PFSK-1 (cell line): ENCODE data around the gene HES7.

Experiments
- FOXP2 ChIP-seq: optimal IDR thresholded peaks from 2 replicates; pipeline ENCODE3; 2011; ENCODE audit warnings: borderline replicate concordance, control low read depth, inconsistent platforms; ENCODE audit not compliant: insufficient read depth; ENCODE audit errors: extremely low read length, extremely low read depth
- POLR2AphosphoS5 ChIP-seq: IDR thresholded peaks from 2 replicates; pipeline ENCODE4 v1.6.1; 2012; ENCODE audit warnings: low read depth, mild to moderate bottlenecking, control low read depth, low read length, moderate library complexity
- SIN3A ChIP-seq: IDR thresholded peaks from 2 replicates; pipeline ENCODE4 v1.6.1; 2012; ENCODE audit warnings: mild to moderate bottlenecking, low read length, moderate library complexity, borderline replicate concordance; ENCODE audit not compliant: insufficient read depth
- TAF1 ChIP-seq: IDR thresholded peaks from 2 replicates; pipeline ENCODE4 v1.6.1; 2012; ENCODE audit warnings: low read length, control low read depth, borderline replicate concordance; ENCODE audit not compliant: insufficient read depth
- TF ChIP-seq, protein P1 (sequence below), 2 experiments: IDR thresholded peaks; 2 replicates each; pipeline versions ENCODE4 v1.6.1 to v1.8.0; 2011 to 2012; ENCODE audit warnings: low read depth in 2 of 2, low read length in 2 of 2, control low read depth in 1 of 2, inconsistent platforms in 1 of 2, mild to moderate bottlenecking in 1 of 2, moderate library complexity in 1 of 2; ENCODE audit not compliant: insufficient read depth in 1 of 2

Gene HES7

DNA sequence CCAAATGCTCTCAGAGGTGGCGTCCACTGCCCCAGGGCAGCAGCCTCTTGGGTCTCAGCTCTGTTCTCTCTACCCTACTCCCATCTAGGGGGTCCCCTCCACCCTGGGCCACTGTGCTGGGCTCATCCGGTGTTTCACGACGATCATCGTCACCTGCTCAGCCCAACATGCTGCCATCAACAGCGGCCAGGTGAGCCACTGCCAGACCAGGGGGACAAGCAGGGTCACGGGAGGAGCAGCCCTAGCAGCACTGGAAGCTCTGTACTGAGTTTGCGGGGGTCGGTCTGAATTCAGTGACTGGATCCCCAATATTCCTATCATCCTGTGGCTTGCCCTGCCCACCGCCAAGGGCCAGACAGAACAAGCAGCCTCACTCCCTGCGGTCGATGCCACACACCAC lies 52.4 kb downstream of the HES7 start:
- TF ChIP-seq SIN3A (no peak), FOXP2 (no peak), TAF1 (no peak), POLR2AphosphoS5 (no peak)
- TF ChIP-seq, protein P1, sequence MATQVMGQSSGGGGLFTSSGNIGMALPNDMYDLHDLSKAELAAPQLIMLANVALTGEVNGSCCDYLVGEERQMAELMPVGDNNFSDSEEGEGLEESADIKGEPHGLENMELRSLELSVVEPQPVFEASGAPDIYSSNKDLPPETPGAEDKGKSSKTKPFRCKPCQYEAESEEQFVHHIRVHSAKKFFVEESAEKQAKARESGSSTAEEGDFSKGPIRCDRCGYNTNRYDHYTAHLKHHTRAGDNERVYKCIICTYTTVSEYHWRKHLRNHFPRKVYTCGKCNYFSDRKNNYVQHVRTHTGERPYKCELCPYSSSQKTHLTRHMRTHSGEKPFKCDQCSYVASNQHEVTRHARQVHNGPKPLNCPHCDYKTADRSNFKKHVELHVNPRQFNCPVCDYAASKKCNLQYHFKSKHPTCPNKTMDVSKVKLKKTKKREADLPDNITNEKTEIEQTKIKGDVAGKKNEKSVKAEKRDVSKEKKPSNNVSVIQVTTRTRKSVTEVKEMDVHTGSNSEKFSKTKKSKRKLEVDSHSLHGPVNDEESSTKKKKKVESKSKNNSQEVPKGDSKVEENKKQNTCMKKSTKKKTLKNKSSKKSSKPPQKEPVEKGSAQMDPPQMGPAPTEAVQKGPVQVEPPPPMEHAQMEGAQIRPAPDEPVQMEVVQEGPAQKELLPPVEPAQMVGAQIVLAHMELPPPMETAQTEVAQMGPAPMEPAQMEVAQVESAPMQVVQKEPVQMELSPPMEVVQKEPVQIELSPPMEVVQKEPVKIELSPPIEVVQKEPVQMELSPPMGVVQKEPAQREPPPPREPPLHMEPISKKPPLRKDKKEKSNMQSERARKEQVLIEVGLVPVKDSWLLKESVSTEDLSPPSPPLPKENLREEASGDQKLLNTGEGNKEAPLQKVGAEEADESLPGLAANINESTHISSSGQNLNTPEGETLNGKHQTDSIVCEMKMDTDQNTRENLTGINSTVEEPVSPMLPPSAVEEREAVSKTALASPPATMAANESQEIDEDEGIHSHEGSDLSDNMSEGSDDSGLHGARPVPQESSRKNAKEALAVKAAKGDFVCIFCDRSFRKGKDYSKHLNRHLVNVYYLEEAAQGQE (IDR thresholded peaks at IDR 0.05; ENCODE audit: insufficient read depth in 1 of 2, low read depth in 2 of 2, low read length in 2 of 2): no peak
